ENCODE results near the gene AKR1A1.

The AKR1A1 gene

DNA sequence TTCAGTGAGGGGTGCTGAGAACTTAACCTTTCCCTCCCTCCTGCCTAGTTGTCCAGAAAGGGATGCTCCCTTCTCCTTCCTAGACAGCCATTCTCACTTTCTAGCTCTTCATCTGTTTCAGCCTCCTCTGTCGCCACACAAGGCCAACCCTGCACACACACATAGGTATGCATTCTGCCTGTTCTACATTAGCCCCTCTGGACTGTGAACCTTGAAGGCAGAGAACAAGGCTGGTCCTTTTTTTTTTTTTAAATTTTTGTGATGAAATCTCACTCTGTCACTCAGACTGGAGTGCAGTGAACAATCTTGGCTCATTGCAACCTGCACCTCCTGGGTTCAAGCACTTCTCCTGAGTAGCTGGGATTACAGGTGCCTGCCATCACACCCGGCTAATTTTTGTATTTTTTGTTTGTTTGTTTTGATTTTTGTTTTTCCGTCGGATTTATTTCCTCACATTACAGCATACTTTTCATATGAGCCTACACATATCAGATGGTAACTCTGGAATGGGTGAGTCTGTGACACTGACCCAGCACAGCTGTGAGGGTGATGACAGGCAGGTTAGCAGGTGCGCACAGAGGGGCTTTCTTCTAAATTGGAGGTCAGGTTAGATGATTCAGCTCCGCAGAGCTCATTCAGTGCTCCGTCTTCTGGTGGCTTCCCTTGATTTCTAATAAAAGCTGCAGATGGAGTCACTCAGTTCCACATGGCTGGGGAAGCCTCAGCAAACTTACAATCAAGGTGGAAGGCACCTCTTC is 4.9 kb upstream of the AKR1A1 start:
- Histone ChIP-seq H3K4me3 (ENCODE audit: low read length) (no peak overlapping the region), H3K27me3 (replicated peaks; ENCODE audit: control insufficient read depth, insufficient read depth, low read length) (no peaks in the 10 kb centered on the region), H3K9me3 (ENCODE audit: control insufficient read depth, low read length) (no peaks in the 10 kb centered on the region), H3K9ac (ENCODE audit: low read length) (no peak overlapping the region), H3K4me1 (ENCODE audit: control insufficient read depth, insufficient read depth, low read length) (peaks cover 6% of the 10 kb centered on the region), H3K36me3 (ENCODE audit: control insufficient read depth, insufficient read depth, low read length, severe bottlenecking) (no peaks in the 10 kb centered on the region)
- DNase-seq (ENCODE audit: low read depth), result no peak

GRCh38 chr1:45551684-45552083 is 1.1 kb downstream of the AKR1A1 start:
- H3K27me3 ChIP-seq (replicated peaks; ENCODE audit: control insufficient read depth, insufficient read depth, low read length), result no peaks in the 10 kb centered on the region

GRCh38 chr1:45552331-45552730 is 1.7 kb downstream of the AKR1A1 start:
- H3K9me3 ChIP-seq (ENCODE audit: control insufficient read depth, low read length), result no peaks in the 10 kb centered on the region
- H3K27me3 ChIP-seq (replicated peaks; ENCODE audit: control insufficient read depth, insufficient read depth, low read length), result no peaks in the 10 kb centered on the region
- peak overlapping the region; percentile 92 for H3K4me3 ChIP-seq (ENCODE audit: low read length)
- no peaks in the 10 kb centered on the region for H3K36me3 ChIP-seq (ENCODE audit: control insufficient read depth, insufficient read depth, low read length, severe bottlenecking)
- DNase-seq (ENCODE audit: low read depth), result no peak
- peak overlapping the region; percentile 92 for H3K9ac ChIP-seq (ENCODE audit: low read length)
- peaks cover 8% of the 10 kb centered on the region for H3K4me1 ChIP-seq (ENCODE audit: control insufficient read depth, insufficient read depth, low read length)

More at GRCh38 chr1:45551684-45552083, 1.1 kb downstream of the AKR1A1 start:
- Histone ChIP-seq H3K4me1 (ENCODE audit: control insufficient read depth, insufficient read depth, low read length) (peaks cover 8% of the 10 kb centered on the region), H3K4me3 (ENCODE audit: low read length) (peak overlapping the region; percentile 92), H3K36me3 (ENCODE audit: control insufficient read depth, insufficient read depth, low read length, severe bottlenecking) (no peaks in the 10 kb centered on the region), H3K9ac (ENCODE audit: low read length) (peak overlapping the region; percentile 92), H3K9me3 (ENCODE audit: control insufficient read depth, low read length) (no peaks in the 10 kb centered on the region)
- no peak for DNase-seq (ENCODE audit: low read depth)

DNA sequence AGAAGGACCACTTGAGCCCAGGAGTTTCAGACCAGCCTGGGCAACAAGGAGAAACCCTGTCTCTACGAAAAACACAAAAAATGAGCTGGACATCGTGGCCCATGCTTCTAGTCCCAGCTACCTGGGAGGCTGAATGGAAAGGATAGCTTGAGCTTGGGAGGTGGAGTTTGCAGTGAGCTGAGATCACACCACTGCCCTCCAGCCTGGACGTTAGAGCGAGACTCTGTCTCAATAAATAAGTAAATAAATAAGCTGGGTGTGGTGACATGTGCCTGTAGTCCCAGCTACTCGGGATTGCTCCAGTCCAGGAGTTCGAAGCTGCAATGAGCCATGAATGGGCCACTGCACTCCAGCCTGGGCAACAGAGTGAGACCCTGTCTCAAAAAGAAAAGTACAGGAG is 3.6 kb downstream of the AKR1A1 start:
- DNase-seq (ENCODE audit: low read depth), result no peak
- no peaks in the 10 kb centered on the region for H3K9me3 ChIP-seq (ENCODE audit: control insufficient read depth, low read length)
- no peak overlapping the region for H3K9ac ChIP-seq (ENCODE audit: low read length)
- peaks cover 8% of the 10 kb centered on the region for H3K4me1 ChIP-seq (ENCODE audit: control insufficient read depth, insufficient read depth, low read length)
- H3K4me3 ChIP-seq (ENCODE audit: low read length), result no peak overlapping the region
- H3K36me3 ChIP-seq (ENCODE audit: control insufficient read depth, insufficient read depth, low read length, severe bottlenecking), result peaks cover 4% of the 10 kb centered on the region
- no peaks in the 10 kb centered on the region for H3K27me3 ChIP-seq (replicated peaks; ENCODE audit: control insufficient read depth, insufficient read depth, low read length)

- H3K4me1 ChIP-seq (ENCODE audit: control insufficient read depth, insufficient read depth, low read length), result no peaks in the 10 kb centered on the region
- H3K4me3 ChIP-seq (ENCODE audit: low read length), result no peak overlapping the region
- H3K9me3 ChIP-seq (ENCODE audit: control insufficient read depth, low read length), result no peaks in the 10 kb centered on the region
- no peaks in the 10 kb centered on the region for H3K27me3 ChIP-seq (replicated peaks; ENCODE audit: control insufficient read depth, insufficient read depth, low read length)
- peaks cover 16% of the 10 kb centered on the region for H3K36me3 ChIP-seq (ENCODE audit: control insufficient read depth, insufficient read depth, low read length, severe bottlenecking)
- DNase-seq (ENCODE audit: low read depth), result peak; percentile 14
- H3K9ac ChIP-seq (ENCODE audit: low read length), result no peak overlapping the region
These were observed 6.9 kb downstream of the AKR1A1 start for GRCh38 chr1:45557422-45557944.

- peaks cover 9% of the 10 kb centered on the region for H3K4me1 ChIP-seq (ENCODE audit: control insufficient read depth, insufficient read depth, low read length)
- peak overlapping the region; percentile 55 for H3K9ac ChIP-seq (ENCODE audit: low read length)
- DNase-seq (ENCODE audit: low read depth), result no peak
- H3K9me3 ChIP-seq (ENCODE audit: control insufficient read depth, low read length), result no peaks in the 10 kb centered on the region
- no peak overlapping the region for H3K4me3 ChIP-seq (ENCODE audit: low read length)
- H3K27me3 ChIP-seq (replicated peaks; ENCODE audit: control insufficient read depth, insufficient read depth, low read length), result no peaks in the 10 kb centered on the region
- peaks cover 47% of the 10 kb centered on the region for H3K36me3 ChIP-seq (ENCODE audit: control insufficient read depth, insufficient read depth, low read length, severe bottlenecking)
These were observed 13.2 kb downstream of the AKR1A1 start for GRCh38 chr1:45563843-45564242.

DNA sequence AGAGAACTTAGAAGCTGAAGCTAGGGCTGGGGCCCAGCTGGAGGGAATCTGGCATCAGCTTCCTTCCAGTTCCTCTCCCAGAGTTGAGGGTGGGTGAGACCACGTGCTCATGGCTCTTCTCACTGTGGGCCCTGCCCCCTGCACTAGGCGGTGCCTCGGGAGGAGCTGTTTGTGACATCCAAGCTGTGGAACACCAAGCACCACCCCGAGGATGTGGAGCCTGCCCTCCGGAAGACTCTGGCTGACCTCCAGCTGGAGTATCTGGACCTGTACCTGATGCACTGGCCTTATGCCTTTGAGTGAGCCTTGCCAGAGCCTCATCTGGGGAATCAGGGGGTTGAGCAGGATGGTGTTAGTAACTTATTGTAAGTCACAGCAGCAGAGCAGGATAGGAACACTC is 16.1 kb downstream of the AKR1A1 start:
- no peaks in the 10 kb centered on the region for H3K9me3 ChIP-seq (ENCODE audit: control insufficient read depth, low read length)
- DNase-seq (ENCODE audit: low read depth), result no peak
- H3K4me3 ChIP-seq (ENCODE audit: low read length), result no peak overlapping the region
- no peaks in the 10 kb centered on the region for H3K27me3 ChIP-seq (replicated peaks; ENCODE audit: control insufficient read depth, insufficient read depth, low read length)
- no peak overlapping the region for H3K9ac ChIP-seq (ENCODE audit: low read length)
- H3K4me1 ChIP-seq (ENCODE audit: control insufficient read depth, insufficient read depth, low read length), result peaks cover 9% of the 10 kb centered on the region
- H3K36me3 ChIP-seq (ENCODE audit: control insufficient read depth, insufficient read depth, low read length, severe bottlenecking), result peaks cover 56% of the 10 kb centered on the region

DNA sequence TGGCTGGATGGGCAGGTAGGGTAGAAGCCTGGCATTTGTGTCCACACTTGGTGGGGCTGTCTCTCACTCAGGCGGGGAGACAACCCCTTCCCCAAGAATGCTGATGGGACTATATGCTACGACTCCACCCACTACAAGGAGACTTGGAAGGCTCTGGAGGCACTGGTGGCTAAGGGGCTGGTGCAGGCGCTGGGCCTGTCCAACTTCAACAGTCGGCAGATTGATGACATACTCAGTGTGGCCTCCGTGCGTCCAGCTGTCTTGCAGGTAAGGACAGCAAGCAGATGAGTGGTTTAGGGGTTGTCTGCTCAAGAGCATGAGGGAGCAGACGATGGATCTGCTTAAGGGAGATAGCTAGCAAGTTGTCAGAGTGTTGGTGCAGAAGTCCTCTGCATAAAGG is 17.3 kb downstream of the AKR1A1 start:
- peaks cover 48% of the 10 kb centered on the region for H3K36me3 ChIP-seq (ENCODE audit: control insufficient read depth, insufficient read depth, low read length, severe bottlenecking)

DNA sequence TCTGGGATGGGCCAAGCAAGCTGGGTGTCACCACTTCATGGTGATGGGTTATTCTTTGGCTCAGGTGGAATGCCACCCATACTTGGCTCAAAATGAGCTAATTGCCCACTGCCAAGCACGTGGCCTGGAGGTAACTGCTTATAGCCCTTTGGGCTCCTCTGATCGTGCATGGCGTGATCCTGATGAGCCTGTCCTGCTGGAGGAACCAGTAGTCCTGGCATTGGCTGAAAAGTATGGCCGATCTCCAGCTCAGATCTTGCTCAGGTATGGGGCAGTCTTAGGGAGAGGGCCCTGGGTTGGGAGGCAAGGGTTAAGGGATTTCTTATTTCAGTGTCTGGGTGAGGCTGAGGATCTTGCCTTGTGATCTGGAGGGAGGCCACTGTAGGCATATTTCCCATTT is 17.8 kb downstream of the AKR1A1 start:
- H3K27me3 ChIP-seq (replicated peaks; ENCODE audit: control insufficient read depth, insufficient read depth, low read length), result no peaks in the 10 kb centered on the region
- no peak for DNase-seq (ENCODE audit: low read depth)
- no peak overlapping the region for H3K9ac ChIP-seq (ENCODE audit: low read length)
- H3K9me3 ChIP-seq (ENCODE audit: control insufficient read depth, low read length), result no peaks in the 10 kb centered on the region
- H3K36me3 ChIP-seq (ENCODE audit: control insufficient read depth, insufficient read depth, low read length, severe bottlenecking), result peaks cover 46% of the 10 kb centered on the region
- H3K4me3 ChIP-seq (ENCODE audit: low read length), result no peak overlapping the region
- H3K4me1 ChIP-seq (ENCODE audit: control insufficient read depth, insufficient read depth, low read length), result peaks cover 9% of the 10 kb centered on the region

More for the DNA sequence above, 17.3 kb downstream of the AKR1A1 start:
- Histone ChIP-seq H3K27me3 (replicated peaks; ENCODE audit: control insufficient read depth, insufficient read depth, low read length) (no peaks in the 10 kb centered on the region), H3K9me3 (ENCODE audit: control insufficient read depth, low read length) (no peaks in the 10 kb centered on the region), H3K4me3 (ENCODE audit: low read length) (no peak overlapping the region), H3K9ac (ENCODE audit: low read length) (no peak overlapping the region), H3K4me1 (ENCODE audit: control insufficient read depth, insufficient read depth, low read length) (peaks cover 9% of the 10 kb centered on the region)
- DNase-seq (ENCODE audit: low read depth), result no peak

GRCh38 chr1:45569571-45569961 is 18.9 kb downstream of the AKR1A1 start:
- Histone ChIP-seq H3K27me3 (replicated peaks; ENCODE audit: control insufficient read depth, insufficient read depth, low read length) (no peaks in the 10 kb centered on the region), H3K4me1 (ENCODE audit: control insufficient read depth, insufficient read depth, low read length) (no peaks in the 10 kb centered on the region), H3K4me3 (ENCODE audit: low read length) (no peak overlapping the region), H3K9me3 (ENCODE audit: control insufficient read depth, low read length) (no peaks in the 10 kb centered on the region), H3K9ac (ENCODE audit: low read length) (no peak overlapping the region), H3K36me3 (ENCODE audit: control insufficient read depth, insufficient read depth, low read length, severe bottlenecking) (peaks cover 40% of the 10 kb centered on the region)
- DNase-seq (ENCODE audit: low read depth), result no peak

GRCh38 chr1:45569962-45570581 is 19.4 kb downstream of the AKR1A1 start:
- H3K27me3 ChIP-seq (replicated peaks; ENCODE audit: control insufficient read depth, insufficient read depth, low read length), result no peaks in the 10 kb centered on the region
- DNase-seq (ENCODE audit: low read depth), result peak; percentile 89
- no peak overlapping the region for H3K4me3 ChIP-seq (ENCODE audit: low read length)
- no peak overlapping the region for H3K9ac ChIP-seq (ENCODE audit: low read length)
- peaks cover 40% of the 10 kb centered on the region for H3K36me3 ChIP-seq (ENCODE audit: control insufficient read depth, insufficient read depth, low read length, severe bottlenecking)
- H3K9me3 ChIP-seq (ENCODE audit: control insufficient read depth, low read length), result no peaks in the 10 kb centered on the region
- H3K4me1 ChIP-seq (ENCODE audit: control insufficient read depth, insufficient read depth, low read length), result no peaks in the 10 kb centered on the region
